ENCODE results near the gene MYH9. TPM values are rescaled to one million over a fixed set of nuclear protein-coding genes. Genes with fewer than 3 reads are reported as not detected.
"Not testable (repeated sequence)": the region's sequence is repeated elsewhere in the genome, so short reads cannot be mapped to it uniquely, and the experiment has no call there.

MYH9 gene
- total RNA-seq, 1 experiment from 2014 or later: 105 TPM

DNA sequence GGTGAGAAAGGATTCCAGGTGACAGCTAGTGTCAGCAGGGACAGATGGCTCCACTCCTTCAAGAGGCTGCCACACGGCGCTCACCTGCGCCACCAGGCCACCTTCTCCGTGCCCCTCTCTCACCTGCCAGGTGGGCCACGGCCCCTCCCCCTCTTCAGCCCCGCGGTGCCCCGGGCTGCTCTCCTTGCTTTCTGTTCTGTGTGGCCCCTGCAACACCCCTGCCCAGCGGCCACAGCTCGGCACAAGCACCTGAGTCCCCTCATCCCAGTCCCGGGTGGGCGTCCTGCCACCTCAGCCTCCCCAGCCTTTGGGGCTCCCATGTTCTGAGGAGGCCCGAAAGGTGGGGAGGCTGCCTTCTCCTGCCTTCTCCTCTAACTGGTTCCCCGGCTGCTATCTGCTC, 88.5 kb downstream of the MYH9 start:
- DNase-seq (ENCODE audit: extremely low read depth, low read depth): no peak

DNA sequence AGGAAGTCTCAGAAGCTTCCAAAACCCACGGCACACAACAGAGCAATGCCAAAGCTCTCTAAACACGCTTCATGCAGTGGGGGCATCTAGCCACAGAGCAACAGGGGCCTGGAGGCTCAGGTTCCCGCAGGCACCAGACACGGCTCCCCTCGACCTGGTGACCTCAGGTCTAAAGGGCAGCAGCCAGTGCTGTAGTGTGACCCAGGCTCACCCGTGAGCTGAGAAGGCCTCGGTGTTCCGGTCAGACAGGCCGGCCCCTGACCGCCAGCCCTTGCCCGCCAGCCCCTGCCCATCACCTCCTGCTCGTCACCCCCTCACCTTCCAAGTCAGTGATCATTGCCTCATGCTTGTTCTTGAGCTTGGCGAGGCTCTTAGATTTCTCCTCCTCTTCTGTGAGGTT, 89.2 kb downstream of the MYH9 start:
- no peak for DNase-seq (ENCODE audit: extremely low read depth, low read depth)

DNA sequence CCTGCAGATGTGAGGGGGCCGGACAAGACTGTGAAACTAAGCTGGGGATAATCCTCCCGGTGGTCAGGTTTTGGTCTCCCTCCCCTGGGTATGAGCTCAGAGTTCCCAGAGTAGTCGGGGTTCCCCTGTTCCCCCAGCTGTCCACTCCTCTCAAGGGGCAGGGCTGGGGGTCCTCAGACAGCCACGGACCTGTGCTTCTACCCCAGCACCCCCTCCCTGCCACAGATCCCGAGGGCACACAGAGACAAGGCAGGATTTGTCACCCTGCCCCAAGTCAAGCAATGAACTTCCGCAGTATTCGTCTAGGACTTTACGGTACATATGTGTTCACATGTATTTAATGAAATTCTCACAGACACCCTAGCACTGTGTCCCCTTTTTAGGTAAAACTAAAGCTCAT, 89.6 kb downstream of the MYH9 start:
- DNase-seq (ENCODE audit: extremely low read depth, low read depth): no peak

DNA sequence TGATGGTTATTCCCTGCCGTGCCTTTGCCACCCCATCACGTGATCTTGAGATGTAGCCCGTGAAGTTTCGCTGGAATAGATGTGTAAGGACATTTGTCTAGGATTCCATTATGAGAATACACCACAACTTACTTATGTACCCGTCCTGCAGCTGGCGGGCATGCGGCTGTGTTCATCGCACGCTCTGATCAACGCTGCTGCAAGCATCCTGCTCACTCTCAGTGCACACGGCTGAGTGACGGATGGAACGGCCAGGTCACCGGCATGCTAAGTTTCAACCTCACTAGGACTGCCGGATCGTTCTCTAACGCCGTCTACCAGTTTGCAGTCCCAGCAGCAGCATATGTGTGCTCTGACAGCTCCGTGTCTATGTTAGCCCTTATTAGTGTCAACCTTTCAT, 90.2 kb downstream of the MYH9 start:
- DNase-seq (ENCODE audit: extremely low read depth, low read depth): no peak

DNA sequence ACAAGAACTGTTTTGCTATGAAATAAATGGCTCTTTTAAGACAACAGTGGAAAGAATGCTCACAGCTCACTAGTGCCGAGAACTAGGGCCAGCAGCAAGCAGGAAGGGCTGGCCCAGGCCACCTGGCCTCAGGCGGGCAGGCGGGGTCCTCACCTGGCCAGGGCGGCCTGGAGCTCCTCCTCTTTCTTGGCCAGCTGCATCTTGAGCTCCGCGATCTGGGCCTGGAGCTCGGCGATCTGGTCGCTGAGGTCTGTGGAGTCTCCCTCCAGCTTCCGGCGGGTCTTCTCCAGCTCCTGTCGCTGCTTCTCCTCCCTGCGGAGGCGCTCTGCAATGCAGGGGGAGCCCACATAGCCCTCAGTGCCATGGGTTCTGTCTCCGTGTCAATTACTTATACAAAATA, 91.1 kb downstream of the MYH9 start:
- no peak for DNase-seq (ENCODE audit: extremely low read depth, low read depth)

DNA sequence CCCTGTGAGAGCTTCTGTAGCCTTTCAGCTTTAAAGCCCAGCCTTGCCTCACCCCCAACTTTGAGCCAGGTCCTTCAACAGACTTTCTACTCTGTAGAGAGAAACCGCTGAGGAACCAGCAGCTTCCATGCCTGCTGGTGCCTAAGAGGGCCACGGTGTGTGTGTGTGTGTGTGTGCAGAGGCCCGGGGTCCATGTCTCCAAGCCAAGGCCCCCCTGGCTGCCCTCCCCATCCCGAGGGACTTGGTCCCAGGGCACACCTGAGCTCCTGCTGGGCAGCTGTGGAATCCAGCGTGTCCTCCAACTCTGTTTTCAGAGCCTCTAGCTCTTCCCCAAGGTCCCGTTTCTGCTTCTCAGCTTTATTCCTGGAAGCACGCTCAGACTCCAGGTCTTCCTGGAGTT, 92.5 kb downstream of the MYH9 start:
- no peak for DNase-seq (ENCODE audit: extremely low read depth, low read depth)

DNA sequence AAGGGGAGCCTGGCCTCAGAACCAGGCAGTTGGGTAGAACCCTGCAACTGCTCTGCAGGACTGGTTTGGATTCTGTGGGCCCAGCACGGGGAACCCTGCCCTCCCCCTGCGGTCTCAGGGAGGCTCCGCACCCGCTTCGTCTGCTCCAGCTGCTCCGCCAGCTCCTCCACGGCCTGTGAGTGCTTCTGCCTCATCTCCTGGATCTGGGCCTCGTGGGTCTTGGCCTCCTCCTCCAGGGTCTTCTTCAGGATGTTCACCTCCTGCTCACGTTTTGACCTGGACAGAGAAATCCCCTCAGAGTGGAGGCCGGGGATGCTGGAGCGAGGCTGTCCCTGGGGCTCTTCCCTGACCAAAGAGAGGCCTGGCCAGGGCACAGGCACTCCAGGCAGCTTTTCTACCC, 93.0 kb downstream of the MYH9 start:
- DNase-seq (ENCODE audit: extremely low read depth, low read depth): no peak

DNA sequence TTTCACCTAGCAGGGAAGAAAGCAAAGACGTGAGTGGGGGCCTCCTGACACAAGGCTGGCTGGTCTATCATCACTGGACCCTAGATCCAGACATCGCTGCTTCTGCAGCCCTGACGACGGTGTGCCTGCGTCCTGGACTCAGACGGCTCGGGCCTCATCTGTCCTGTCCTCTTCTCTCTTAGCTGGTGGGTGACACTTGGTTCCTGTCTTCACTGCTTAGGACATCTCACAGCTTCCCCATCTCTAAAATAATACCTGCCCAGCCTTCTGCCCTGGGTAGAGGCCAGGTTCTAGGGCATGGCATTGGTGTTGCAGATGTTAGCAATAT, 93.5 kb downstream of the MYH9 start:
- DNase-seq (ENCODE audit: extremely low read depth, low read depth): no peak

DNA sequence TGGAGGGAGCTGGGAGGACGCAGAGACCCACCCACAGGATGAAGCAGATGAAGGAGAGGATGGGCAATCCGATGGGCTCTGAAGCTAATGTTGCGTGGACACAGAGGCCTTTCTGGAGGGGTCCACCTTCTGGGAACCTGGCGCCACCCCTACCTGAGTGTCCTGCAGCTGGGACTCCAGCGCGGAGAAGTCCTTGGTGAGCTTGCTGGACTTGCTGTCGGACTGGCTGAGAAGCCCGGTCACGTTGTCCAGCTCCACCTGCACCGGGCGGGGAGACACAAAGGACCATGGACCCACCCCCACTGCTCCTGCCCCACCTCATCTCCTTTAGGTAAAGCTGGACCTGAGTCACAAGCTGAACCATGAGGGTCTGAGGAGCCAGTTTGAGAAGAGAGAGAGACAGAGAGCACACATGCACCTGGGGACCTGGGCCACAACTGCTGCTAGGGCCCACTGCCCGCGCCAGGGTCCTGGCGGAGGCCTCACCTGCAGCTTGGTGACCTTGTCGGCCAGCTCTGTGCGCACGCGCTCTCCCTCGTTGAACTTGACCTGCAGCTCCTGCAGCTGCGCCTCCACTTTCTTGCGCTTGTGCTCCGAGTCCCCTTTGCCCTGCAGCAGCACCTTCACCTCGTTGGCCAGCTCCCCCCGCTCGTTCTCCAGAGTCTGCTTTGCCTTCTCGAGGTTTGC, 94.0 kb downstream of the MYH9 start:
- no peak for DNase-seq (ENCODE audit: extremely low read depth, low read depth)

DNA sequence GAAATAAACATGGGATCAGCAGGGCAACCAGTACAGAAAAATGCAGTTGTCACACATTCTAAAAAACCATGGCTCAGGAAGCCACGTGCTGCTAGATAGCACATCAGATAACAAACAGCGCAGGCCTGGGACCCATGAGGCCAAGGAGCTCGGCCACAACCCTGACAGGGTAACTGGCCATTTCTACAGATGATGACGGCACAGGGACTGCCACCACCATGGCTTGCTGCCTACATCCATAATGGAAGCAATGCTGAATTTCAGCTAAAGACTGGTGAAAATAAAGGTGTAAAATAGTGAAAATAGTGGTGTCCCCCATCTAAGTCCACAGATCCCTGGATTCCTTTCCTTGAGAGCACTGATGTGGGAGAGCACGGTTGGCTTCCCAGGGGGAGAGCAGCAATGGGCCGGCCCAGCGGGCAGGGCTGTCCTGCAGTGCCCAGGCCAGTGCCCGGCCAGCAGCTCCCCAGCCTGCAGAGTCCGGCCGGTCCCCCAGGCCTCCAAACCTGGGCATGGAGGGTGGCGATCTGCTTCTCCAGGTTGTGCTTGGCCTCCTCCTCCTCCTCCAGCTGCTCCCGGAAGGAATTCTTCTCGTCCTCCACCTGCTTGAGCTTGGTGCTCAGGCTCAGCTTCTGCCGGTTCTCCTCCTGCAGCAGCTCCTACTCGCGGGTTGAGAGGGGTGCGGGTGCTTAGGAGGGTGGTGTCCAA, 94.8 kb downstream of the MYH9 start:
- no peak for DNase-seq (ENCODE audit: extremely low read depth, low read depth)

DNA sequence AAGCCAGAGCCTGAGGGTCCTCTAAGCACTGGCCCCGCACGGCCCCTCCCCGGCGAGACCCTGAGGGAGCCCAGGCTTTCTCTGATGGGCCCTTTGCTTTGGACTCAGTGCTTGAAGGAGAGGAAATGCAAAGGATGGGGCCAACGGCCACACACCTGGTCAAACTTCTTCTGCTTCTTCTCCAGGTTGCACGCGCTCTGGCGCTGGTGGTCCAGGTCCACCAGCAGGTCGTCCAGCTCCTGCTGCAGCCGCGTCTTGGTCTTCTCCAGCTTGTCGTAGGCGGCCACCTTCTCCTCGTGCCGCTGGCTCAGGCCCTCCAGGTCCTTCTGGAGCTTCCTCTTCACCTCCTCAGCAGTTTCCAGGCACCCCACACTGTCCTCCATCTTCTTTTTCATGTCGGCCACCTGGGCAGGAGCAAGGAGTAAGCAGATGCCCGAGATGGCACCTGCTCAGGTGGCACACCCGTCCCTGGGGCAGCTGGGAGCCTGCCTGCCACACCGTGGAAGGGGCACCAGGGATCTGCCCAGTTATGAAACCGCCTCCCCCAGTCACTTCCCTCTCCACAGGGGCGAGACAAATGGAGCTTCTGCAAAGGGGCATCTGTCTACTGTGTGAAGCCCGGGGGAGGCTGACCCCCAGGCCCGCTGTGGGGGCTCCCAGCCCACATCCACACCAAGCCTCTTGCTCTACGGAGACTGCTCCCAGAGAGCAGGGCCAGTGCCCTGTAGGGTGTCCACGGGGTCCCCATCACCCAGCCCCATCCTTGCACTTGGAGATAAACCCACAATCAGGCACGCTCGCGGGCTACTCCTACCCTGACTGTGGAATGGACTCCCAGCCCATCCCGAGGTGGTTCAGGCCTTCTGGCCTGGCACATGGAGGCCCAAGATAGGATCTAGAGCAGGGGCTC, 95.7 kb downstream of the MYH9 start:
- no peak for DNase-seq (ENCODE audit: extremely low read depth, low read depth)

DNA sequence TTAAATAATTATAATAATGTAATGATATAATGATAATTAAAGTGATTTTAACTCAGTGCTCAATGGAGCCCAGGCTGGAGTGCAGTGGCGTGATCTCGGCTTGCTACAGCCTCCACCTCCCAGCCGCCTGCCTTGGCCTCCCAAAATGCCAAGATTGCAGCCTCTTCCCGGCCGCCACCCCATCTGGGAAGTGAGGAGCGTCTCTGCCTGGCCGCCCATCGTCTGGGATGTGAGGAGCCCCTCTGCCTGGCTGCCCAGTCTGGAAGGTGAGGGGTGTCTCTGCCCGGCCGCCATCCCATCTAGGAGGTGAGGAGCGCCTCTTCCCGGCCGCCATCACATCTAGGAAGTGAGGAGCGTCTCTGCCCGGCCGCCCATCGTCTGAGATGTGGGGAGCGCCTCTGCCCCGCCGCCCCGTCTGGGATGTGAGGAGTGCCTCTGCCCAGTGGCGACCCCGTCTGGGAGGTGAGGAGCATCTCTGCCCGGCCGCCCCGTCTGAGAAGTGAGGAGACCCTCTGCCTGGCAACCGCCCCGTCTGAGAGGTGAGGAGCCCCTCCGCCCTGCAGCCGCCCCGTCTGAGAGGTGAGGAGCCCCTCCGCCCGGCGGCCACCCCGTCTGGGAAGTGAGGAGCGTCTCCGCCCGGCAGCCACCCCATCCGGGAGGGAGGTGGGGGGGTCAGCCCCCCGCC, 97.2 kb downstream of the MYH9 start:
- DNase-seq (ENCODE audit: extremely low read depth, low read depth): not testable (repeated sequence)

DNA sequence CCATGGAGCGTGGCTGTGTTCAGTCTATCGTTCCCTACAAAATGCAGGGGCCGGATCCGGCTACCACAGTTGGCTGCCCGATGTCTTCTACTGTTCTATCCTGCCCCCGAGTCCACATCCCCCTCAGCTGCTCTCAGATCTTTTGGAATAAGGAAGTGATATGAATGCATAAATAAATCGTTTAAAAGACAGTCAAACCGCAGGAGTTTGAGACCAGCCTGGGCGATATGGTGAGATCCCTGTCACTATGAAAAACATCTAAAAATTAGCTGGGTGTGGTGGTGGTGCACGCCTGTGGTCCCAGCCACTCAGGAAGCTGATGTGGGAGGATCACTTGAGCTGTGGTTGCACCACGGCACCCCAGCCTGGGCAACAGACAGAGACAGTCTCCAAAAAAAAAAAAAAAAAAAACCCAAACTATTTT, 97.8 kb downstream of the MYH9 start:
- not testable (repeated sequence) for DNase-seq (ENCODE audit: extremely low read depth, low read depth)

DNA sequence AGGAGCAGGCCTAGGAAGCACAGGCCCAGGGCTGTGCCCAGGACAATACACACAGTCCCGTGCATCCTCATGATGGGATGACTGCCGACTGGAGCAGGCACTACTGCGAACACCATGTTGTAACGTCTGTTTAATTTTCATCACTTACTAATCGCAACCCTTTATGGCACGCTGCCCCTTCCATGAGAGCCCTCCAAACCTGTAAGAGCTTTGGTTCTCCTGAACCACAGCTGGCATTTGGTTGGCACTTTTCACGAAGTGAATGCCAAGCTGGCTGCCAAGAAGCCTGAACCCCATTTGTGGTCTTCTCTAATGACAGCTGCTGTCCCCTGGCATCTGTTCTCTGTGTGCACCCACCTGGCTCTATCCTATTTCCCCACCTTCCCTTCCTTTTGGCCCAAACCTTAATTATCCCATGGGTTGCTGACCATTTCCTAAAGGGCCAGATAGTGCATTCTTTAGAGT, 98.3 kb downstream of the MYH9 start:
- DNase-seq (ENCODE audit: extremely low read depth, low read depth): no peak

DNA sequence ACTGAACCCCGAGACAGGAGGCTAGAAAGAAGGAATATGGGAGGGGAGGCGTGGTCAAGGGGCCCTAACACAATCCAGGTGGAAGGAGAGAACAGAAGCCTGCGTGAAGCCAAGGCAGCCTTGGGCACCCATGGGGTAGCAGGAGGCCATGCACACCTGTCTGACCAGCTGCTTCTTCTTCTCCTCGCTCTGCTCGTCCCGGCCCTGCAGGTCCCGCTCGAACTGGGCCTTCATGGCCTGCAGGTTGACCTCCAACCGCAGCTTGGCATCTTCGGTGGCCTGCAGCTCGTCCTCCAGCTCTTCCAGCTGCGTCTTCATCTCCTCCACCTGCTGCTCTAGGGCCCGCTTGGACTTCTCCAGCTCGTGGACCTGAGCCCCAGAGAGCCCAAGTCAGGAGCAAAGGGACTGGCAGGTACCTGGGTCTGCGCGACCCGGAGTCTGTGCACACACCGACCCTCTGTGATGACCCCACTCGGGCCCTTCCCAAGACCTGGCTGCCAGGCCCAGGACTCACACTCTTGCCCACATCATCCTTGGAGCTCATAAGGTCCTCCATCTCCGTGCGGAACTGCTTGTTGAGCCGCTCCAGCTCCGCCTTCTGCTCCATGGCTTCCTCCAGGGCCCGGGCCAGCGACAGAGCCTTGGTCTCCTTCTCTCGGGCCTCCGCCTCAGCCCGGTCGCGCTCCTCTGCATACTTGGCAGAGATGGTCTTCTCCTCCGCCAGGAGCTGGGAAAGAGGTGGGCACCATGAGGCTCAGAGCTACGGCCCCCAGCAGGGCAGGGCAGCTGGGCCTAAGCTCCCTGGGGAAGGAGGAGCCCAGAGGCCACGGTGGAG, 99.0 kb downstream of the MYH9 start:
- DNase-seq (ENCODE audit: extremely low read depth, low read depth): no peak

DNA sequence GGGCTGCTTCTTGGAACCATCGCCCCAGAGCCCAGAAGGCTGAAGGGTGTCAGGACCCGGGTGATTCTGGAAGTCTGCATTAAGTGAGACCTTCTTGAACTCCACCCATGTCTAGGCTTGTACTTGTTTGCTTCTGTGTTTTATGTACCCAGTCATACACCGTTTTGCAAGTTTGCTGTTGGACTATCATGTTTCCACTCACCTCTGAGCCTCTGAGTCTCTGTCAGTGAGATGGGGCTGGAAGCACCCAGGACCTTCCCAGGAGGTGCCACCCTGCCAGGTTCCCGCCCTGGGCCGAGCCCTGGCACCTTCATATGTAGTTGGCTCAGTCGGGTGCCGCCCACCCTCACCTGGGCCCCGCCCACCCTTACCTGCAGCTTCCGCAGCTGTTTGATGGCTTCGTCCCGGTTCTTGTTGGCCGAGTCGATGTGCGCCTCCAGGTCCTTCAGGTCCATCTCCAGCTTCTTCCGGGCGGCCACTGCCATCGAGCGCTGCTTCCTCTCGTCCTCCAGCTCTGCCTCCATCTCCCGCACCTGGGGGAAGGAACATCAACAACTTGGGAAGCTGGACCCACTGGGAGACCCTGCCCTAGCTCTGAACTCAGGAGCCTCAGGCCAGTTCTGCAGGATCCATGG, 99.8 kb downstream of the MYH9 start:
- DNase-seq (ENCODE audit: extremely low read depth, low read depth): no peak

DNA sequence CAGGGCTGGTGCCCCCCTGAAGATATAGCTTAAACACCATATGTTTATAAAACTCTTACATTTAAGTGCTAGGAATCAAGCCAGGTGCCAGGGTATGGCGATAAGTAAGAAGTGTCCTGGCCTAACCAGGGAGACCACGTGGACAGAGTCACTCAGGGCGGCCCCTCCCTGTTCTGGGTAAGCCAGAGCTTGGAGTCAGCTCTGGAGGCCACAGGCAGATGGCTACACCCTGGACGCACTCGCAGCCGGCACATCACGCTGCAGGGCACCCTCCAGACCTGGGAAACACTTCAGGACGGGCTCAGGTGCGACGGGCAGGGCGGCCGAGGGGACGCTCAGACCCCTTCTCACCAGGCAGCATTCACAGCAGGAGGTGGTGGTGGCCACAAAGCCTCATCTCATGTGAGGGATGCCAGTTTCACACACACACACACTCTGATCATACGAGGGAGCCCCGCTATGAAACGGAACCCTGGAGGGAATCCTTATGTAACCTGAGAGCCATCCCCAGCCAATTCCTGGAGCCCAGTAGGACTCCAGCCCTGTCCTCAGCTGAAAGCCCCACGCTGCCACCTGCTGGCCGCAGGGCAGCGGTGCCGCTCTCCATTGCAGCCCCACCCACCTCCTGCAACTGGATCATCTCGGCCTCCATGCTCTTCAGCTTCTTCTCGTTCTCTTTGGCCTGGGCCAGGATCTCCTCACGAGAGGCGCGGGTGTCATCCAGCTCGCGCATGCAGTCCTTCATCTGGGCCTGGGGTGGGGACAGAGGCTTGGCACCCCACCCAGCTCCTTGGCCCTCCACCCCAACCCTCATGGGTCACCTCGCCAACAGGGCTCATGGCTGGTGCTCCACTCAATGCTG, 101.4 kb downstream of the MYH9 start:
- DNase-seq (ENCODE audit: extremely low read depth, low read depth): peak; percentile 42

DNA sequence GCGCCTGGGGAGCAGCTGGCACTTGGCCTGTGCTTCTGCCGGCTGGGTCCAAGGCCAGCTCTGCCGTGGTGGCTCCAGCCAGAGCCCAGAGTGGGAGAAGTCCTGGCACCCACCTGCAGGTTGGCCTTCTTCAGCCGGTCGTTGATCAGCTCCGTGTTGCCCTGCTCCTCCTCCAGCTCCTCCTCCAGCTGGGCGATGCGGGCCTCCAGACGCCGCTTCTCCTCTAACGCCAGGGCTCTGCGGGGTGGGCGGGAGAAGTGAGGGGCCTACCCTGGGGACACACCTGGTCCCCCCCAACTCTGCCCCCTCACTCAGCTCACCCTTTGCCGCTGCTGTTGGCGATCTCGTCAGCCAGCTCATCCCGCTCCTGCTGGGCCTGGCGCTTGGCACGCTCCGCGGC, 102.2 kb downstream of the MYH9 start:
- DNase-seq (ENCODE audit: extremely low read depth, low read depth): no peak

DNA sequence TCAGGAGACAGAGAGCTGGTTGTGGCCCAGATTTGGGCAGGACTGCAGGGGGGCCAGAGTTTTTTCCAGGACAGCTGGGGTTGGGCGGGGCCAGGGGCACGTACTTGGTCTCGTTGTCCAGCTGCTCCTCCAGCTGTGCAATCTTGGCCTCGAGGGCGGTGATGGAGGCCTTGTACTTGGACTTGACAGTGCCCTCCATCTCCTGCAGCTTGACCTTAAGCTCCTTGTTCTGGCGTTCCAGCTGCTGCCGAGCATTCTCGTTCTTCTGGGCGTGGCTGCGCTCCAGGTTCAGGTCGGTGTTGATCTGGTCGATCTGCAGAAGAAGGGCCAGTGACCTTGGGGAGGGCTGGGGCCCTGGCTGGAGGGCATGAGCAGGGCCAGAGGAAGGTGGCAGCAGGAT, 102.8 kb downstream of the MYH9 start:
- DNase-seq (ENCODE audit: extremely low read depth, low read depth): no peak
